Mesenchymal stem cell (in vitro differentiated cells and primary cell): ENCODE results near the gene RGS10.

Experiments used
- DNase-seq: peaks from one replicate; pipeline ENCODE4 v3.0.0-alpha.2; 2013
- H2AFZ ChIP-seq: one replicate; pipeline ENCODE4 v1.6.1; 2013; ENCODE audit warnings: low read depth, mild to moderate bottlenecking, control low read depth, inconsistent platforms, low read length, moderate library complexity
- H2AK5ac ChIP-seq: 2 replicates; pipeline ENCODE4 v1.6.1; 2013; ENCODE audit warnings: low read length, moderate library complexity, mild to moderate bottlenecking, inconsistent platforms; ENCODE audit not compliant: severe bottlenecking
- H2BK120ac ChIP-seq: one replicate; pipeline ENCODE4 v1.6.1; 2013; ENCODE audit warnings: low read depth, mild to moderate bottlenecking, inconsistent platforms, low read length, moderate library complexity
- H2BK12ac ChIP-seq, 2 experiments: one replicate each; pipeline ENCODE4 v1.6.1; 2013; ENCODE audit warnings: inconsistent platforms in 2 of 2, low read length in 2 of 2, mild to moderate bottlenecking in 2 of 2, moderate library complexity in 2 of 2, control low read depth in 1 of 2
- H2BK15ac ChIP-seq: one replicate; pipeline ENCODE4 v1.6.1; 2013; ENCODE audit warnings: mild to moderate bottlenecking, low read depth, inconsistent platforms; ENCODE audit not compliant: poor library complexity, severe bottlenecking
- H2BK5ac ChIP-seq: 2 replicates; pipeline ENCODE4 v1.6.1; 2013; ENCODE audit warnings: low read depth, mild to moderate bottlenecking, low read length, control low read depth, inconsistent platforms; ENCODE audit not compliant: poor library complexity, severe bottlenecking
- H3K14ac ChIP-seq, 2 experiments: one replicate each; pipeline ENCODE4 v1.6.1; 2013; ENCODE audit warnings: inconsistent platforms in 2 of 2, low read length in 2 of 2, control low read depth in 1 of 2, mild to moderate bottlenecking in 1 of 2, moderate library complexity in 1 of 2
- H3K18ac ChIP-seq, 2 experiments: one replicate each; pipeline ENCODE4 v1.6.1; 2013; ENCODE audit warnings: inconsistent platforms in 2 of 2, low read length in 2 of 2, control low read depth in 1 of 2, low read depth in 1 of 2, mild to moderate bottlenecking in 1 of 2
- H3K23ac ChIP-seq, 2 experiments: one replicate each; pipeline ENCODE4 v1.6.1; 2013; ENCODE audit warnings: inconsistent platforms in 2 of 2, low read length in 2 of 2, mild to moderate bottlenecking in 2 of 2, moderate library complexity in 2 of 2, control low read depth in 1 of 2
- H3K27ac ChIP-seq: 2 replicates; pipeline ENCODE4 v1.5.1; 2013; ENCODE audit warnings: mild to moderate bottlenecking, moderate library complexity, low read length, control low read depth, inconsistent platforms; ENCODE audit not compliant: poor library complexity, severe bottlenecking
- H3K27me3 ChIP-seq, 2 experiments: 2 replicates each; pipeline versions ENCODE4 v1.6.1 to v1.7.0; 2013; ENCODE audit warnings: low read length in 2 of 2, mild to moderate bottlenecking in 2 of 2, moderate library complexity in 2 of 2, control low read depth in 1 of 2, inconsistent platforms in 1 of 2; ENCODE audit not compliant: control insufficient read depth in 1 of 2, insufficient read depth in 1 of 2
- H3K36me3 ChIP-seq, 2 experiments: 2 replicates each; pipeline versions ENCODE4 v1.6.1 to v1.7.0; 2013; ENCODE audit warnings: low read length in 2 of 2, control low read depth in 1 of 2, inconsistent platforms in 1 of 2, low read depth in 1 of 2, mild to moderate bottlenecking in 1 of 2; ENCODE audit not compliant: insufficient read depth in 2 of 2, control insufficient read depth in 1 of 2
- H3K4ac ChIP-seq, 2 experiments: one replicate each; pipeline ENCODE4 v1.6.1; 2013; ENCODE audit warnings: inconsistent platforms in 2 of 2, low read length in 2 of 2, mild to moderate bottlenecking in 2 of 2, moderate library complexity in 2 of 2, control low read depth in 1 of 2, low read depth in 1 of 2
- H3K4me1 ChIP-seq: 2 replicates; pipeline ENCODE4 v1.6.1; 2013; ENCODE audit warnings: low read depth, low read length, control low read depth; ENCODE audit not compliant: control insufficient read depth, insufficient read depth
- H3K4me2 ChIP-seq: 2 replicates; pipeline ENCODE4 v1.6.1; 2013; ENCODE audit warnings: low read length, mild to moderate bottlenecking, inconsistent platforms; ENCODE audit not compliant: poor library complexity, severe bottlenecking
- H3K4me3 ChIP-seq, 2 experiments: 2 replicates each; pipeline versions ENCODE4 v1.5.1 to v1.7.0; 2013; ENCODE audit warnings: low read length in 2 of 2, mild to moderate bottlenecking in 2 of 2, control low read depth in 1 of 2, low read depth in 1 of 2; ENCODE audit not compliant: insufficient read depth in 1 of 2
- H3K79me1 ChIP-seq: replicated peaks from 2 replicates; pipeline ENCODE4 v1.6.1; 2013; ENCODE audit warnings: mild to moderate bottlenecking, control low read depth, low read length, inconsistent platforms; ENCODE audit not compliant: poor library complexity, severe bottlenecking
- H3K9ac ChIP-seq: 2 replicates; pipeline ENCODE4 v1.7.0; 2013; ENCODE audit warnings: mild to moderate bottlenecking, low read length, moderate library complexity
- H3K9me3 ChIP-seq: 2 replicates; pipeline ENCODE4 v1.7.0; 2013; ENCODE audit warnings: mild to moderate bottlenecking, low read length; ENCODE audit not compliant: control insufficient read depth
- H4K8ac ChIP-seq: one replicate; pipeline ENCODE4 v1.6.1; 2013; ENCODE audit warnings: inconsistent platforms, mild to moderate bottlenecking, low read length, moderate library complexity
- H4K91ac ChIP-seq: one replicate; pipeline ENCODE4 v1.6.1; 2013; ENCODE audit warnings: mild to moderate bottlenecking, low read length, inconsistent platforms
- WGBS: methylation state at CpG from one replicate; pipeline ENCODE4 v1.1.7; 2013; ENCODE audit warnings: mixed read lengths; 5-methylcytosine and 5-hydroxymethylcytosine counted together

RGS10 gene

DNA sequence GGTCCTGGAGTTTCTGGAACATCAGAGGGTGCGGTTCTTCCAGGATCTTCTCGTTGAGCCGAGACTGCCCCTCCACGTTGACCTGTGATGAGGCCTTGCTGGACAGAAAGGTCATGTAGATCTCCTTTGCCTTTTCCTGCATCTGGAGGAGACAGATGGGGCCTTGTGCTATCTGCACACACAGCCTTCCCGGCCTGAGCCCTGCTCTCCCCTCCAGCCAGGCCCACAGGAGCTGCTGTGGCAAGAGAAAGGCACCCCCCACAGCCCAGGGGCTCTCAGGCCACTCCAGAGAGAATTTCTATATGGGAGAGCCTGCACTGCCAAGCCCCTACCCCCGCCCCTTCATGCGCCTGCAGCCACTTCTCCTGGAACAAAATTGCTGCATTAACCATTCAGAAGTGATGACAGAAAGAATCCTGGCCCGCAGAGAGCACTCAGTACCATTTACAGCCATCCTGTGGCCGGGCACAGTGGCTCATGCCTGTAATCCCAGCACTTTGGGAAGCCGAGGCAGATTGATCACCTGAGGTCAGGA is 26.9 kb downstream of the RGS10 start:
- H2BK12ac ChIP-seq: peak overlapping the region in 1 of 2 experiments; percentile 24
- DNase-seq: no peak
- WGBS: 85% methylated on average over 10 of the region's 10 CpGs
- no peak overlapping the region for H4K8ac ChIP-seq
- no peak overlapping the region for H3K9ac ChIP-seq
- H3K4me2 ChIP-seq: no peak overlapping the region
- no peak overlapping the region for H2BK5ac ChIP-seq
- H3K9me3 ChIP-seq: no peaks in the 10 kb centered on the region
- no peak overlapping the region for H3K4me3 ChIP-seq
- no peak overlapping the region for H2BK120ac ChIP-seq
- H3K36me3 ChIP-seq: peaks cover 15 to 56% of the 10 kb centered on the region in 2 experiments
- no peak overlapping the region for H2AFZ ChIP-seq
- no peak overlapping the region for H3K14ac ChIP-seq
- peaks cover 7% of the 10 kb centered on the region for H3K79me1 ChIP-seq
- no peak overlapping the region for H2AK5ac ChIP-seq
- no peak overlapping the region for H3K18ac ChIP-seq
- H3K27ac ChIP-seq: no peak overlapping the region
- H3K23ac ChIP-seq: no peak overlapping the region
- no peak overlapping the region for H4K91ac ChIP-seq
- no peaks in the 10 kb centered on the region for H3K27me3 ChIP-seq
- peaks cover 26% of the 10 kb centered on the region for H3K4me1 ChIP-seq
- no peak overlapping the region for H2BK15ac ChIP-seq
- no peak overlapping the region for H3K4ac ChIP-seq

GRCh38 chr10:119514819-119515218 is 27.7 kb downstream of the RGS10 start:
- Histone ChIP-seq H2BK5ac (no peak overlapping the region), H3K9ac (no peak overlapping the region), H3K4me2 (no peak overlapping the region), H4K8ac (no peak overlapping the region), H2BK120ac (no peak overlapping the region), H3K14ac (no peak overlapping the region), H3K4ac (no peak overlapping the region), H4K91ac (no peak overlapping the region), H3K79me1 (peaks cover 8% of the 10 kb centered on the region), H2BK12ac (no peak overlapping the region), H3K27ac (no peak overlapping the region), H3K9me3 (no peaks in the 10 kb centered on the region), H3K4me3 (no peak overlapping the region), H3K36me3 (peaks cover 21 to 59% of the 10 kb centered on the region in 2 experiments), H3K4me1 (peaks cover 26% of the 10 kb centered on the region), H3K23ac (no peak overlapping the region), H3K27me3 (no peaks in the 10 kb centered on the region), H2AK5ac (no peak overlapping the region), H2BK15ac (no peak overlapping the region), H2AFZ (no peak overlapping the region), H3K18ac (no peak overlapping the region)
- DNase-seq: no peak
- WGBS: over 99% methylated on average over 5 of the region's 6 CpGs

- no peak overlapping the region for H3K27ac ChIP-seq
- no peak overlapping the region for H2AK5ac ChIP-seq
- H3K23ac ChIP-seq: no peak overlapping the region
- H3K4ac ChIP-seq: no peak overlapping the region
- H3K9ac ChIP-seq: no peak overlapping the region
- H4K91ac ChIP-seq: no peak overlapping the region
- H4K8ac ChIP-seq: no peak overlapping the region
- H3K4me1 ChIP-seq: peaks cover 13% of the 10 kb centered on the region
- H2BK120ac ChIP-seq: no peak overlapping the region
- H3K79me1 ChIP-seq: peaks cover 3% of the 10 kb centered on the region
- H2AFZ ChIP-seq: no peak overlapping the region
- 83% methylated on average over 19 of the region's 19 CpGs for WGBS
- no peak overlapping the region for H3K4me2 ChIP-seq
- H2BK5ac ChIP-seq: no peak overlapping the region
- H3K18ac ChIP-seq: no peak overlapping the region
- no peaks in the 10 kb centered on the region for H3K9me3 ChIP-seq
- no peak overlapping the region for H3K14ac ChIP-seq
- peak overlapping the region in 1 of 2 experiments; percentile 81 for H2BK12ac ChIP-seq
- peaks cover 24 to 61% of the 10 kb centered on the region in 2 experiments for H3K36me3 ChIP-seq
- no peak for DNase-seq
- no peak overlapping the region for H3K4me3 ChIP-seq
- no peaks in the 10 kb centered on the region for H3K27me3 ChIP-seq
- H2BK15ac ChIP-seq: no peak overlapping the region
These were observed 30.5 kb downstream of the RGS10 start for GRCh38 chr10:119511828-119512515.

DNA sequence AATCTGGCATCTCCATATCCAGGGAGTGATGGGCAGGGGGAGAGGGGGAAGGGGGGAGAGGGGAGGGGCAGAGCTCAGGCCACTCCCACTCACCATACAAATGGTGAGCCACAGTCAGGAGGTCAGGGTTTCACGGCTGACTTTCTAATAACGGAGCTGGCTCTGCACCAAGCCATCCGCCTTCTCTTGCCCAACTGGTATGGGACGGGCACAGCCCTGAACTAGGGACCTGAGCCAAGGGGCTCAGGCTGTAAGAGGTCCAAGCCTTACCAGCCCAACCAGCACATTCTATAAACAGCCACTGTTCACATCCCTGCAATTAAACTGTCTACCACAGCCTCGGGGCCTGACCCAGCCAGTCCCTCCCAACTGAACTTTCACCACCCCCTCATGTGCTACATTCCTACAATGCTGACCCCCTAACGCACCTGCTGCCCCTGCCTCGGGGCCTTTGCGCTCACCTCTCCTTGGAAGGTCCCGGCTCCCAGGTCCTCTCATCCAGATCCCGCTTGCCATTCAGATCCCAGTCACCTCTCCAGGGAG is 32.5 kb downstream of the RGS10 start:
- H2AFZ ChIP-seq: no peak overlapping the region
- DNase-seq: no peak

More for the DNA sequence above, 32.5 kb downstream of the RGS10 start:
- no peak overlapping the region for H2AK5ac ChIP-seq
- H3K79me1 ChIP-seq: peaks cover 3% of the 10 kb centered on the region
- no peak overlapping the region for H4K91ac ChIP-seq
- no peak overlapping the region for H3K18ac ChIP-seq
- no peak overlapping the region for H3K4me2 ChIP-seq
- H3K9me3 ChIP-seq: no peaks in the 10 kb centered on the region
- H2BK5ac ChIP-seq: no peak overlapping the region
- H3K27ac ChIP-seq: no peak overlapping the region
- no peak overlapping the region for H3K23ac ChIP-seq
- H3K4ac ChIP-seq: no peak overlapping the region
- H3K9ac ChIP-seq: no peak overlapping the region
- H3K27me3 ChIP-seq: no peaks in the 10 kb centered on the region
- H2BK15ac ChIP-seq: no peak overlapping the region
- no peak overlapping the region for H2BK12ac ChIP-seq
- no peak overlapping the region for H3K4me3 ChIP-seq
- 93% methylated on average over 10 of the region's 10 CpGs for WGBS
- peaks cover 29 to 44% of the 10 kb centered on the region in 2 experiments for H3K36me3 ChIP-seq
- no peak overlapping the region for H2BK120ac ChIP-seq
- H3K4me1 ChIP-seq: no peaks in the 10 kb centered on the region
- no peak overlapping the region for H3K14ac ChIP-seq
- no peak overlapping the region for H4K8ac ChIP-seq
